ENCODE results near the gene EPB41L5.
"Not testable (repeated sequence)": the region's sequence is repeated elsewhere in the genome, so short reads cannot be mapped to it uniquely, and the experiment has no call there.

Gene EPB41L5

DNA sequence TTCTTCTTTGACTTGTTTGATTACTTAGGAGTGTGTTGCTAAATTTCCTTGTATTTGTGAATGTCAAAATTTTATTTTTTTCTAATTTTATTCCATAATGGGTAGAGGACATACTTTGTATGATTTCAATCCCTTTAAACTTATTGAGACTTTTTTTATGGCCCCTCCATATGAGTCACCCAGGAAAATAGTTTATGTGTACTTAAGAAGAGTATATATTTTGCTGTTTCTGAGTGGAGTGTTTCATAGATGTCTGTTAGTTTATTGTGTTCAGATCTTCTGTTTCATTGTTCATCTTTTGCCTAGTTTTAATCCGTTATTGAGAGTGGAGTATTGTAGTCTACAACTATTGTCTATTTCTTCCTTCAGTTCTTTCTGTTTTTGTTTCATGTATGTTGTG, 81.9 kb downstream of the EPB41L5 start:
- no peak overlapping the region for H3K4me3 ChIP-seq (ENCODE audit: low read depth, low read length)

GRCh38 chr2:120100627-120101026, 87.8 kb downstream of the EPB41L5 start:
- H3K4me3 ChIP-seq (ENCODE audit: low read depth, low read length), result no peak overlapping the region

- no peak overlapping the region for H3K4me3 ChIP-seq (ENCODE audit: low read depth, low read length)
These were observed 91.0 kb downstream of the EPB41L5 start for GRCh38 chr2:120103723-120104467.

DNA sequence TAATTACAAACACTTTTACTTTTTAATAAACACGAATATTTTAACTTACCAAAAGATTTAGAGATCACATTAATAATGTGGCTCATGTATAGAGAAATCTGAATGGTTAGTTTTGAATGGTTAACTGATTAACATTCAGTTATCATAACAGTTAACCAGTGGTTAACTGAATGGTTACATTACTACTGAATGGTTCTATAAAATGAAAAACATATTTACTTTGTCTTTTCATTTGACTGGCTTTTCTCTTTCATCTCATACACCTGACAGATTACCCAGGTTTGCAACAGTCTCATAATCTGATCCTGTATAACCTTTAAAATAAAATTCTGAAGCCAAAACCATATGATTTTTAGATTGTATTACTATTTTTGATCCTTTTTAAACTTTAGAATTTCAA, 91.9 kb downstream of the EPB41L5 start:
- no peak overlapping the region for H3K4me3 ChIP-seq (ENCODE audit: low read depth, low read length)

DNA sequence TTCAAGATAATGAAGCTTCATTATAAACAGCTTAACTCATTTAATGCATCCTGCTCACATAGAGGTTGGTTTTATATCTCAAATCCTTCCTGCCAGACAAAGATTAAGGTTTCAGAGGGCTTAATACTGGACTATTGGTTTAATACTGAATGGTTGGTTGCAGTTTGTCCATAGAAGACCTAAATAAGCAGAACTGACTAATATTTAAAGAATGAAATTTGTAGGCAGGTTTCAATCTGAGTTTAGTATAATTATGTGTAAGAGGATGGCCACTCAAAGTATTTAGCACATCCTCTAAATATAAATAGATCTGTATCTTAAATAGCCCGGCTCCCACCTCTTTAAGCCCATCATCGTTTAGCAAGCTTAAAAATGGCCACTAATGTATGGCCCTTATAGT, 92.5 kb downstream of the EPB41L5 start:
- H3K4me3 ChIP-seq (ENCODE audit: low read depth, low read length), result no peak overlapping the region

- no peak overlapping the region for H3K4me3 ChIP-seq (ENCODE audit: low read depth, low read length)
These were observed 95.2 kb downstream of the EPB41L5 start for GRCh38 chr2:120108049-120108448.

DNA sequence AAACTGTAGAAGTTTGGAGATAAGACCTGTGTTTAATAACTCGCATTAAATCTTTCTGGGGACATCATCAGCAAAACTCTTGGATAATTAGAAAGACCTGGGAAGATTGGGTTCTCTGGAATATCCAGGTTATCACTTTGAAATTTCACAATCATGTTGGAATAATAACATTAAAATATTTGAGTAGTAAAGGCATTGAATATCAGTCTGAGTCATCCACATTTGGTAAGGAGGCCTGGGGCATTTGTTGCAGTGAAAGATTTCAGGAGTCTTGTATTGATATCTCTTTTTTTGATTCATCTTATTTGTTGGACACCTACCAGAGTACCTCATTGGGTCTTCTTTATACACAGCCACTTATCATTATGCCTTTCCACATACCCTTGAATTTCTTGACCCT, 95.9 kb downstream of the EPB41L5 start:
- H3K4me3 ChIP-seq (ENCODE audit: low read depth, low read length), result no peak overlapping the region

GRCh38 chr2:120109186-120110061, 96.5 kb downstream of the EPB41L5 start:
- H3K4me3 ChIP-seq (ENCODE audit: low read depth, low read length), result no peak overlapping the region

DNA sequence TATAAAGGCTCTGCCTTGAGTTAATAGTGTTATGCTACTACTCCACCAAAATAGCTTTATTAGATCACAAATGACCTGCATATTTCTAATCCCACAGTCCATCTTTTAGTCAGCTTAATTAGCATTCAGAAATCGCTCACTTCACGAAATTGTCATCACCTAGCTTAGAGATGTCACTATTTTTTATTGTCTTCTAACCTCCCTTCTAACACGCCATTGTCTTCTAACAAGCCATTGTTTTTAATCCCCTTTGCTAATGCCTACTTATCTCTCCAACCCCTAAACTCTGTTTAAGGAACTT, 97.1 kb downstream of the EPB41L5 start:
- H3K4me3 ChIP-seq (ENCODE audit: low read depth, low read length), result no peak overlapping the region

- H3K4me3 ChIP-seq (ENCODE audit: low read depth, low read length), result no peak overlapping the region
These were observed 97.6 kb downstream of the EPB41L5 start for GRCh38 chr2:120110507-120110906.

- H3K4me3 ChIP-seq (ENCODE audit: low read depth, low read length), result no peak overlapping the region
These were observed 98.3 kb downstream of the EPB41L5 start for GRCh38 chr2:120111193-120111592.

- H3K4me3 ChIP-seq (ENCODE audit: low read depth, low read length), result no peak overlapping the region
These were observed 105.1 kb downstream of the EPB41L5 start for GRCh38 chr2:120118018-120118417.

GRCh38 chr2:120118471-120118870, 105.6 kb downstream of the EPB41L5 start:
- no peak overlapping the region for H3K4me3 ChIP-seq (ENCODE audit: low read depth, low read length)

- not testable (repeated sequence) for H3K4me3 ChIP-seq (ENCODE audit: low read depth, low read length)
These were observed 108.5 kb downstream of the EPB41L5 start for GRCh38 chr2:120121337-120121736.

GRCh38 chr2:120123090-120123489, 110.2 kb downstream of the EPB41L5 start:
- H3K4me3 ChIP-seq (ENCODE audit: low read depth, low read length), result no peak overlapping the region

- H3K4me3 ChIP-seq (ENCODE audit: low read depth, low read length), result no peak overlapping the region
These were observed 112.3 kb downstream of the EPB41L5 start for GRCh38 chr2:120125195-120125594.

DNA sequence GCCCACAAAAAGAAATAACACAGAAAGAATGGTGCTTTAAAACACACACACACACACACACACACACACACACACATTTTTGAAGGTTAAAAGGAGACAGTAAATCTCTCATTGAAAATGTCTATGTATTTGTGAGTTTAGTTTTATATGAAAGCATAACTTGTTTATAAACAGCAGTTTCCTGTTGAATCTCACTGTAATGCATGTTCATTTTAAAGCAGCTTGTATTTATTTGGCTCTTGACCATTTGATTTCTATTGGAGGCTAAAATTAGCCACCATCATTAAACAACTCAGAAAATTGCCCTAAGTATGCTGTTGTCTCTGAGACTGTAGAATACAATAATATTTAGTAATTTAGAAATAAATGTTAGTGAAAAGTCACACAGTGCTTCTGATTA, 115.3 kb downstream of the EPB41L5 start:
- no peak overlapping the region for H3K4me3 ChIP-seq (ENCODE audit: low read depth, low read length)

DNA sequence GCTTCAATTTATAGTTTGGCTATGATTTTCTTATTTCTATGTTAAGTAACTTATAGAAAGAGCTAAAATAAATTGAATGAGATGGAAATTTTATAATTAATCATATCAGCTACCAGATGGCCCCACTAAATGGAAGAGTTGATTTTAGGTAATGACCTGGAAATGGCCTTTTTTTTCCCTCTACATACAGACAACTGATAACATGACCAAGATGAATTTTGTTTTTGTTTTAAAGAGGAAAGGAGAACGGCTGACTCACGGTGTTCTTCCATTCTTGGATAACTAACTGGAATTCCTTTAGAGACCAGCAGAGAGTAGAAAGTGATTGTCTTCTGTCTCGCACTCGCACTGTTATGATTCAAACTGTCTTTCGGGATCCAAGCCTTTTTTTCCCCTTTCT, 119.3 kb downstream of the EPB41L5 start:
- no peak overlapping the region for H3K4me3 ChIP-seq (ENCODE audit: low read depth, low read length)

GRCh38 chr2:120132691-120133090, 119.8 kb downstream of the EPB41L5 start:
- H3K4me3 ChIP-seq (ENCODE audit: low read depth, low read length), result no peak overlapping the region

- no peak overlapping the region for H3K4me3 ChIP-seq (ENCODE audit: low read depth, low read length)
These were observed 120.8 kb downstream of the EPB41L5 start for GRCh38 chr2:120133572-120134244.

DNA sequence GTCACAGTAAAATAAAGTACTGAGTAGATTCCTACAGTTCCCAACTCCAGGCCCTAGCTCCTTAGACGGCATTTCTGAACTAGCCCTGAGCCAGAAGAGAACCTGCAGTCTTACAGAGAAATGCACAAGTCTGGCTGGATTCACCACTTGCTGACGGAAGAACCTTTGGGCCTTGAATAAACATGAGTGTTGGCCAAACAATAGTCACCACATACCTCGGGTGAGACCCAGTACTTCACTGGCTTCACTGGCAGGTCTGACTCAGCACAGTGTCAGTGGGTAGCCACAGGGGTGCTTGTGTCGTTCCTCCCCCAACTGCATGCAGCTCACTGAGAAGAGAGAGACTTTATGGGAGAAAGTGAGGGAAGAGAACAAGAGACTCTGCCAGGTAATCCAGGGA, 121.4 kb downstream of the EPB41L5 start:
- no peak overlapping the region for H3K4me3 ChIP-seq (ENCODE audit: low read depth, low read length)

- not testable (repeated sequence) for H3K4me3 ChIP-seq (ENCODE audit: low read depth, low read length)
These were observed 122.1 kb downstream of the EPB41L5 start for GRCh38 chr2:120135013-120135412.
